K562 (cell line): ENCODE data around the gene ZSWIM8. TPM values are rescaled to one million over a fixed set of nuclear protein-coding genes. Genes with fewer than 3 reads are reported as not detected.

Experiments used
- BRD9 ChIP-seq: fragments of 450-650 bp; IDR thresholded peaks from 2 replicates; pipeline ENCODE4 v1.6.1; 2018; ENCODE audit warnings: low read depth; ENCODE audit not compliant: partially characterized antibody
- CBFA2T2 ChIP-seq: fragments of 450-650 bp; conservative IDR thresholded peaks from 2 replicates; pipeline ENCODE4 v1.6.1; 2017; ENCODE audit warnings: mild to moderate bottlenecking
- DPF2 ChIP-seq: fragments of 450-650 bp; IDR thresholded peaks from 2 replicates; pipeline ENCODE4 v1.6.1; 2016
- EHMT2 ChIP-seq: fragments of 450-650 bp; IDR thresholded peaks from 2 replicates; pipeline ENCODE4 v1.6.1; 2018; ENCODE audit warnings: antibody characterized with exemption
- GTF2E2 ChIP-seq: fragments of 200-800 bp; sonication (Bioruptor generic); IDR thresholded peaks from 2 replicates; pipeline ENCODE4 v1.6.1; 2016; ENCODE audit warnings: missing genetic modification characterization, missing compliant biosample characterization
- HEY1 ChIP-seq: fragments of 250-450 bp; sonication (Bioruptor Pico); IDR thresholded peaks from 2 replicates; pipeline ENCODE4 v1.5.0; 2020; ENCODE audit warnings: mild to moderate bottlenecking, moderate library complexity, borderline replicate concordance
- HNRNPH1 ChIP-seq: fragments of 200-400 bp; formaldehyde crosslinking; optimal IDR thresholded peaks from 2 replicates; pipeline ENCODE3; 2017; ENCODE audit warnings: low read depth, mild to moderate bottlenecking, low read length, moderate library complexity
- ILK ChIP-seq: fragments of 450-650 bp; IDR thresholded peaks from 2 replicates; pipeline ENCODE4 v1.6.1; 2016; ENCODE audit warnings: missing genetic modification characterization, low read depth, mild to moderate bottlenecking, missing compliant biosample characterization, moderate library complexity, borderline replicate concordance
- KDM1A ChIP-seq, 2 experiments: fragments of 450-650 bp; IDR thresholded peaks; 2 replicates each; pipeline ENCODE4 v1.6.1; 2016; ENCODE audit warnings: mild to moderate bottlenecking in 2 of 2
- NFE2 ChIP-seq: IDR thresholded peaks from 2 replicates; pipeline ENCODE4 v1.6.1; 2014; ENCODE audit warnings: antibody characterized with exemption, low read depth
- NFE2L1 ChIP-seq: fragments of 450-650 bp; IDR thresholded peaks from 2 replicates; pipeline ENCODE4 v1.6.1; 2016; ENCODE audit warnings: missing genetic modification characterization, low read depth, mild to moderate bottlenecking, missing compliant biosample characterization, moderate library complexity, borderline replicate concordance
- PYGO2 ChIP-seq: fragments of 450-650 bp; IDR thresholded peaks from 2 replicates; pipeline ENCODE4 v1.6.1; 2016; ENCODE audit warnings: mild to moderate bottlenecking, missing genetic modification characterization, moderate library complexity, missing compliant biosample characterization
- RBM14 ChIP-seq: fragments of 200-400 bp; formaldehyde crosslinking; IDR thresholded peaks from 2 replicates; pipeline ENCODE4 v1.6.1; 2018; ENCODE audit warnings: low read depth, mild to moderate bottlenecking, low read length, moderate library complexity, borderline replicate concordance; ENCODE audit not compliant: insufficient read depth
- RBM15 ChIP-seq: fragments of 200-400 bp; formaldehyde crosslinking; IDR thresholded peaks from 2 replicates; pipeline ENCODE4 v1.6.1; 2018; ENCODE audit warnings: mild to moderate bottlenecking, low read length, moderate library complexity; ENCODE audit not compliant: insufficient read depth
- RCOR1 ChIP-seq, 2 experiments: IDR thresholded peaks; 2 replicates each; pipeline ENCODE4 v1.6.1; 2012; ENCODE audit warnings: low read depth in 2 of 2, low read length in 2 of 2, borderline replicate concordance in 1 of 2, improper control_type of control experiment in 1 of 2
- SAFB2 ChIP-seq: fragments of 200-400 bp; formaldehyde crosslinking; IDR thresholded peaks from 2 replicates; pipeline ENCODE4 v1.6.1; 2018; ENCODE audit warnings: borderline replicate concordance, low read length, low read depth, moderate library complexity; ENCODE audit not compliant: severe bottlenecking
- STAT5B ChIP-seq: fragments of 250-450 bp; sonication (Bioruptor Pico); IDR thresholded peaks from 2 replicates; pipeline ENCODE4 v1.8.0; 2021; ENCODE audit warnings: mild to moderate bottlenecking, inconsistent platforms
- TAF1 ChIP-seq: IDR thresholded peaks from 2 replicates; pipeline ENCODE4 v1.6.1; 2011; ENCODE audit warnings: mild to moderate bottlenecking, low read length, moderate library complexity; ENCODE audit not compliant: insufficient read depth, control insufficient read depth, severe bottlenecking; ENCODE audit errors: extremely low read depth
- ZNF584 ChIP-seq: fragments of 200-800 bp; sonication (Bioruptor generic); IDR thresholded peaks from 2 replicates; pipeline ENCODE4 v1.6.1; 2016; ENCODE audit warnings: low read depth, mild to moderate bottlenecking, missing genetic modification characterization, missing compliant biosample characterization
- ZNF589 ChIP-seq: fragments of 200-800 bp; sonication (Bioruptor generic); IDR thresholded peaks from 2 replicates; pipeline ENCODE4 v1.6.1; 2016; ENCODE audit warnings: low read depth, missing genetic modification characterization, missing compliant biosample characterization
- ZNF644 ChIP-seq: fragments of 200-800 bp; sonication (Bioruptor generic); IDR thresholded peaks from 2 replicates; pipeline ENCODE4 v1.6.1; 2016; ENCODE audit warnings: low read depth, missing genetic modification characterization, missing compliant biosample characterization
- ZNF785 ChIP-seq: fragments of 250-450 bp; sonication (Bioruptor Pico); IDR thresholded peaks from 2 replicates; pipeline ENCODE4 v1.4.0; 2020; ENCODE audit warnings: mild to moderate bottlenecking
- polyA plus RNA-seq, 8 experiments: library from polyadenylated mRNA; depleted of rRNA in 4 of 8; stranded (reverse) in 5 of 8; unstranded in 3 of 8; fragments of >200 nt; fragmentation: Nextera tagmentation in 2 of 8; fragmentation: Illumina TruSeq in 1 of 8; extraction: Ambion mirVana in 2 of 8; extraction: Trizol in 1 of 8; gene quantifications; 2 replicates each; pipeline versions ENCODE4 v1.2.1 to v1.2.3, GENCODE V29; 2011 to 2014; ENCODE audit warnings: inconsistent platforms in 1 of 8, missing spikeins in 1 of 8
- total RNA-seq, 7 experiments: library from RNA; depleted of rRNA in 6 of 7; stranded (reverse); fragments of >200 nt in 6 of 7; fragmentation: Illumina TruSeq in 2 of 7; extraction: Trizol in 2 of 7; gene quantifications; 2 replicates each; pipeline versions ENCODE4 v1.2.1 to v1.2.3, GENCODE V29; 2011 to 2021; ENCODE audit warnings: low replicate concordance in 1 of 7
- TF ChIP-seq, protein P1 (sequence below): fragments of 250-450 bp; sonication (Bioruptor Pico); IDR thresholded peaks from 2 replicates; pipeline ENCODE4 v1.5.0; 2021; ENCODE audit warnings: mild to moderate bottlenecking, moderate library complexity
- TF ChIP-seq, protein P2 (sequence below): fragments of 250-450 bp; sonication (Bioruptor Pico); IDR thresholded peaks from 2 replicates; pipeline ENCODE4 v1.8.0; 2022; ENCODE audit warnings: moderate library complexity, mild to moderate bottlenecking, inconsistent platforms

ZSWIM8 gene
- total and polyA plus RNA-seq, 9 of the 15 experiments (the other 6 are each of a cell fraction or from before 2014, with no cell fraction given): 5.6 to 47.8 (median 26.7) TPM

DNA sequence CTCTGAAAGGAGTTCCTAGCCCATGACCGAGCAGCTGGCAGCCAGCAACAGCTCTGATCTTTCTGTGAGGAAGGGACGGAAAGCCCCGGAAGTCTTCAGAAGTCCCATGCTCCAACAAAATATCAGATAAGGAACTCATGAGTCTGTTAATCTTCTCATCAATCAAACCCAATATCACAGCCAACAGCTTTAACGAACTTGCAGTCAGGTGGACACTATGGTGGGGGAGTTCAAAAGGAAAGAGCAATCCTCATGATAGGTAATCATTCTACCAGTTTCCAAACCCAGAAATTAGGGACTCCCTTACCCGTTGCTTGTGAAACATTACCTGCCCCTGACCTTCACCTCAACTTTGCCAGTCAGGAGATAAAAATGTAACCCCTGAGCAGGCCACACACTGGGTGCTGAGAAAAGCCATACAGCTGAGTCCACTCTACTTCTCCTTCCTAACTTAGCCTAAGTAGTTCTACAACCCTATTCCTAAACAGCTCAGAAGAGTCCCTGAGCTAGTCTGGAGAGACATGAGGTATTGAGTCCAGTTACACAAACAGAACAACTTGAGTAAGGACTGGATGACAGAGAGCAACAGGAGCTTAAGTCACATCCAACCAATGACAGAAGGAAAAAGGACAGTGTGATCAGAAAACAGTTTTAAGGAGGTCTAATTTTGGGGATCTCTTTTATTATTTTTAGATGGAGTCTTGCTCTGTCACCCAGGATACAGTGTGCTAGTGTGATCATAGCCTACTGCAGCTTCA lies 23.8 kb downstream of the ZSWIM8 start (continued):
- TF ChIP-seq CBFA2T2: peak; percentile 44
- TF ChIP-seq DPF2: 0 out of 2 replicates have a peak, but pooled peaks have one; percentile 28
- TF ChIP-seq ZNF785 (CRISPR knock-in tag): no peak
- TF ChIP-seq SAFB2: no peak
- no peak for TF ChIP-seq NFE2
- TF ChIP-seq PYGO2 (tag): no peak; the same call in 1 of the 2 replicates
- no peak for TF ChIP-seq ILK (tag)
- no peak for TF ChIP-seq NFE2L1 (tag)
- no peak for TF ChIP-seq GTF2E2 (tag)
- no peak for TF ChIP-seq RBM14
- no peak for TF ChIP-seq ZNF589
- TF ChIP-seq EHMT2: no peak
- TF ChIP-seq, protein P1, sequence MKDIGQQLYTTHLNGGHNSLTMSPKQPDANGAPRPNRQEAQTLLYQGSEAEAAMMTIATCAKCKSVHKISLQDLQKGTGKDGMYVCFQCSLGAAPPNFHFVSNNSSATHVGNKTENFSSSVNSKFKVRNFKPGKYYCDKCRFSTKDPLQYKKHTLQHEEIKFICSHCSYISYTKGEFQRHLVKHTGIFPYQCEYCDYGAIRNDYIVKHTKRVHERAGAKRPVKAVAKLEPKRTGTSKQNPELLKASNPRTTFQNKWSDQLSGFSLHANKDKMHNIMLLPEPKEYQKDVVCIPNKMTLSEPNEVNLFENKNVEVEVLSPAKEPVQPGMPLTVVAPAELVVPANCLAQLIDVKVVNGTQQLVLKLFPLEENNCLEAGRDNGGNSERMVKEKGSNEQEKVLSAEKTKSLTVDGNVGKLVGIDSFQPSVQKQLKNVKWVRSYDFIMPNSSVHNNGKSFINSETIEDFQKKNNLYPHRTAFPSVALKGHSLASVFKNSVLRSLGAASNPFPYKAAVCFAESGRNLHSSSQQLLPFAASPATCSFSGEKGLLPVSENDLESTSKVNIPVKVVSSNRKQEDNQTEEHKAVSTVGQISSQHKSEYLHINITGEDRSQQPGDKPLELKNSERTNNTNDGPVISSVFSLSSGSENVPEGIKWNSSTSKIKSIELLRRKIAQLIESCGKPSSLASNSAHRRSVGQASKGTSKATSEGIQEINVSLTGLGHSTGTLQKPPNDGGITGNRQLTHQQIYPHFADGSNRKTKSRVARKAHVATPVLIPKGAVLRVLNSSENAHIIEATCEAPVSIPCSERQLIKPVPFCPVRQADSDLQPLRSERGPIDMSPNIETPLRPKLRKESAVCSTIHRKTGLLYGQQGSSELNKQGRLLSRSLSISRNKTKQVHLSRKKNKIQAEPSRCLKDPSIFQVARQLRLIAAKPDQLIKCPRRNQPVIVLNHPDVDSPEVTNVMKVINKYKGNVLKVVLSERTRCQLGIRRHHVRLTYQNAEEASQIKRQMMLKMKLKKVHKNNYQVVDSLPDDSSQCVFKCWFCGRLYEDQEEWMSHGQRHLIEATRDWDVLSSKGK (CRISPR knock-in tag): no peak
- 0 out of 4 replicates have a peak, but pooled peaks of 1 of the 2 experiments have one; percentile 25 for TF ChIP-seq RCOR1 (IDR thresholded peaks at IDR 0.05; ENCODE audit: borderline replicate concordance in 1 of 2, low read depth in 2 of 2, low read length in 2 of 2)
- no peak for TF ChIP-seq RBM15
- TF ChIP-seq, protein P2, sequence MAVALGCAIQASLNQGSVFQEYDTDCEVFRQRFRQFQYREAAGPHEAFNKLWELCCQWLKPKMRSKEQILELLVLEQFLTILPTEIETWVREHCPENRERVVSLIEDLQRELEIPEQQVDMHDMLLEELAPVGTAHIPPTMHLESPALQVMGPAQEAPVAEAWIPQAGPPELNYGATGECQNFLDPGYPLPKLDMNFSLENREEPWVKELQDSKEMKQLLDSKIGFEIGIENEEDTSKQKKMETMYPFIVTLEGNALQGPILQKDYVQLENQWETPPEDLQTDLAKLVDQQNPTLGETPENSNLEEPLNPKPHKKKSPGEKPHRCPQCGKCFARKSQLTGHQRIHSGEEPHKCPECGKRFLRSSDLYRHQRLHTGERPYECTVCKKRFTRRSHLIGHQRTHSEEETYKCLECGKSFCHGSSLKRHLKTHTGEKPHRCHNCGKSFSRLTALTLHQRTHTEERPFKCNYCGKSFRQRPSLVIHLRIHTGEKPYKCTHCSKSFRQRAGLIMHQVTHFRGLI (CRISPR knock-in tag): no peak; the same call in 1 of the 2 replicates
- no peak for TF ChIP-seq STAT5B (CRISPR knock-in tag)
- no peak for TF ChIP-seq ZNF584
- 0 out of 2 replicates have a peak, but pooled peaks have one; percentile 58 for TF ChIP-seq ZNF644 (tag)
- no peak for TF ChIP-seq HEY1 (CRISPR knock-in tag)
- TF ChIP-seq HNRNPH1: no peak
- TF ChIP-seq KDM1A (IDR thresholded peaks at IDR 0.05): no peak
- no peak for TF ChIP-seq TAF1
- TF ChIP-seq BRD9: no peak
